Thyroid gland (tissue), 4 donors: ENCODE measurements around the gene TMEM131.

Source experiments
- CTCF ChIP-seq, 6 experiments: fragments of 200-600 bp in 3 of 6; fragments of 450-650 bp in 3 of 6; sonication (generic) in 3 of 6; IDR thresholded peaks; one replicate each; pipeline ENCODE4 v1.5.1; 2016 to 2019; ENCODE audit warnings: antibody characterized with exemption in 6 of 6, mild to moderate bottlenecking in 2 of 6, inconsistent platforms in 1 of 6, moderate library complexity in 1 of 6
- POLR2A ChIP-seq, 2 donors: fragments of 450-650 bp; IDR thresholded peaks; one replicate each; pipeline ENCODE4 v1.6.1; 2017; ENCODE audit warnings: antibody characterized with exemption in 2 of 2, mild to moderate bottlenecking in 2 of 2, moderate library complexity in 1 of 2

- TF ChIP-seq CTCF (IDR thresholded peaks at IDR 0.05) (no peak), POLR2A (IDR thresholded peaks at IDR 0.05) (no peak)
These were observed 931 bp upstream of the TMEM131 start for GRCh38 chr2:97996679-97997078.
